ENCODE data around the gene BDH2. TPM values are rescaled to one million over a fixed set of nuclear protein-coding genes. Genes with fewer than 3 reads are reported as not detected.

BDH2 gene
- total and polyA plus RNA-seq, 2 donors = 61.6 to 78.8 TPM

DNA sequence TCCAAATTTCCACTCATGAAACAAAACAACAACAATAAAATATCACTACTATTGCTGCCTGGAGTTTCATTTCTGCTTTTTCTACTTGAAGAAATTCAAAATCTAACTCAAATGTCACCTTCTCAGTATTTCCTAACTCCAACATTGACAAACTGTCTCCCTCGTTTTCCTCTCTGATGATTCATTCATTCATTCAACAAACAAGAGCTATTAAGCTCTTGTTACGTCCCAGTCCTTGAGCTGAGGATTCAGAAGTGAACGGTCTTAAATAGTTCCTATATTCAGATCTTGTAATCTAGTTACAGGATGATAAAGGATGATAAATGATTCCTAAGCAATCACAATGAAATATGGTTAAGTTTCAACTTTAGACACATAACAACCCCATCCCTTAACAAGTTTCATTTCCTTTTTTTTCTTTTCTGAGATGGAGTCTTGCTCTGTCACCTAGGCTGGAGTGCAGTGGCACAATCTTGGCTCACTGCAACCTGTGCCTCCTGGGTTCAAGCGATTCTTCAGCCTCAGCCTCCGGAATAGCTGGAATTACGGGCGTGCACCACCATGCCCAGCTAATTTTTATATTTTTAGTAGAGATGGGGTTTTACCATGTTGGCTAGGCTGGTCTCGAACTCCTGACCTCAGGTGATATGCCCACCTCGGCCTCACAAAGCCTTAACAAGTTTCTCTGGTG is 24.7 kb downstream of the BDH2 start:
- H3K36me3 ChIP-seq (ENCODE audit: insufficient read depth) = no peaks in the 10 kb centered on the region
- peaks cover 1% of the 10 kb centered on the region for H3K4me1 ChIP-seq (ENCODE audit: insufficient read depth)
- 88% methylated on average over 9 of the region's 9 CpGs for WGBS
- H3K4me3 ChIP-seq (ENCODE audit: low read depth, low read length) = no peak overlapping the region
- H3K27ac ChIP-seq (ENCODE audit: low read depth) = no peak overlapping the region
- DNase-seq (ENCODE audit: extremely low spot score) = no peak

DNA sequence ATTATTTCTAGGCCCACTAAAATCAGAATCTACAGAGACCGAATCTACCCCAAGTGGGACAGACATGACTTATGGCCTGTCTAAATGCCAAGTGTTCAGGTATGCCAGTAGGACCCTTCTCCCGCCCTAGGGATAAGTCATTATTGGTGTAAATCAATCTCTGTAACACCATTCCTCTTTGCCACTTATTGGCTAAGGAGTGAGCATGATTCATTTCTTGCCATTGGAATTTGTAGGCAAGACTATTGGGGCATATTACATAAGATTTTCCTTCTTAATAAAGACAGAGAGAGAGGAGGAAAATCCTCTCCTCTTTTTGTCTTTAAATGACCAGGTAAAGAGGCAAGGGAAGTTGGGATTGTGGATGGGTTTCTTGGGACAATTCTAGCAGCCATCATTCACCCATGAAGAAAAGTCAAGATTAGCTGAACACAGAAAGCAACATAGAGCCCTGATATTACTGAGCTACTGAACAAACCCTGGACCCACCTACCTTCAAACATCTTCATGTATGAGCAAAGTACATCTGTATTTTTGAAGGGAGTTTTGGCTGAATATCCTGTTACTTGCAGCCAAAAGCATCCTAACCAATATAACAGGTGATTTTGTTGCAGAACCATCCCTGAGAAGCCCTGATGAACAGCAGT is 25.7 kb downstream of the BDH2 start:
- DNase-seq (ENCODE audit: extremely low spot score) = no peak
- no peaks in the 10 kb centered on the region for H3K36me3 ChIP-seq (ENCODE audit: insufficient read depth)
- H3K27ac ChIP-seq (ENCODE audit: low read depth) = no peak overlapping the region
- 97% methylated on average over 2 of the region's 2 CpGs for WGBS
- peaks cover 1% of the 10 kb centered on the region for H3K4me1 ChIP-seq (ENCODE audit: insufficient read depth)
- no peak overlapping the region for H3K4me3 ChIP-seq (ENCODE audit: low read depth, low read length)

DNA sequence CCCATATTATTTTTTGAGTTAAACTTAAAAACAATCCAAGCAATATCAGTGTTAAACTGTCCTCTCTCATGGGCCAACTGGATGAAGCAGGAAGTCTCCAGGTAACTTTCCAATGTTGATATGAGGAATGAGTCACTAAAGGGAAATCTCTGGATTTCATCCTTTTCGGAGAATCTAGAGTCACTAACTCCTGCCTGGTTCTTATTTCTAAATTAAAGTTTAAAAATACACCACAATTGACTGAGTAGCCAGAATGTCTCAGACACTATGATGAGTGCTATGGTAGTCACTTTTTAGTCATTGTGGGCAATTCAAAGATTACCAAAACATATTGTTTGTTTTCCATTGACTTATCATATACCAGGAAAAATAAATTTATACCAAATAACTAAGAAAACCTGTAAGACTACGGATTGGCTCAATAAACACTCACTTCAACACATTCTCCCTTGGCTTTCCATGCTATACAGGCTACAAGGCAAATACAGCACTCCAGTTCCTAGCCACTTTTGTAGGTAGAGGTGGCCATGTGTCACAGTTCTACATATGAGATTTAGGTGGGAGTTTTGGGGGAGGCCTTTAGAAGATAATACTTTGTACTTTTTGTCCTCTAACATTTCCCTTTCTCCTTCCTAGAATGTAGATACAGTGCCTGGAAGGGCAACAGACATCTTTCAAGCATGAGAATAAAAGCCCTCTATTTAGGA is 31.6 kb downstream of the BDH2 start:
- Histone ChIP-seq H3K36me3 (ENCODE audit: insufficient read depth) (no peaks in the 10 kb centered on the region), H3K27ac (ENCODE audit: low read depth) (no peak overlapping the region), H3K4me3 (ENCODE audit: low read depth, low read length) (no peak overlapping the region), H3K4me1 (ENCODE audit: insufficient read depth) (no peaks in the 10 kb centered on the region)
- 92% methylated on average over 2 of the region's 2 CpGs for WGBS
- no peak for DNase-seq (ENCODE audit: extremely low spot score)

DNA sequence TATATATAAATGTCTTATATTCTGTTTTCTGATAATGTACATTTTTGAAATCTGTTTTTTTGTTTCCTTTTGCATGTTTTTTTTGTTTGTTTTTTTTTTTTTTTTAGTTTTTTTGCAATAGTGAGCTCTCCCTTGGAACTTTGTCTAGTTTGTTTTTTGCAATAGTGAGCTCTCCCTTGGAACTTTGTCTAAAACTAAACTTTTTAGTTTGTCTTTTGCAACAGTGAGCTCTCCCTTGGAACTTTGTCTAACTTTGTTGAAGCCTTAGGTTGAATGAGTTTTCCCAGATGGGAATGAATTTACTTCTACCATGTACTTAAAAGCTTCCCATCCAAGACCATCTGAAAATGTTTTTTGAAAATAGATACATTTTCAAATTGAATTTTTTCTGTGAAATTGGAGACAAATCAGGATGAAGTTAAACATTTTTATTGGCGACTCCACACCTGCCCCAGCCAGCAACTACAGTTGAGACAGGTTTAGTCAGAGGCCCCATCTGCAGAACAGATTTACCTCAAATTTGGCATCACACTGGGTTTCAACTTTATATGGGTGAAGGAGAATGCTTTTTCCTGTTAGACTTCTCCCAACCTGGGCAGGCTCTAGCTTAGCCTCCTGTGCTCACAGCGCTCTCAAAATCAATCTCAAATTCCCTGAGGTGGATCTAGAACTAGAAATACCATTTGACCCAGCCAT is 39.0 kb downstream of the BDH2 start:
- 97% methylated on average over 2 of the region's 2 CpGs for WGBS

DNA sequence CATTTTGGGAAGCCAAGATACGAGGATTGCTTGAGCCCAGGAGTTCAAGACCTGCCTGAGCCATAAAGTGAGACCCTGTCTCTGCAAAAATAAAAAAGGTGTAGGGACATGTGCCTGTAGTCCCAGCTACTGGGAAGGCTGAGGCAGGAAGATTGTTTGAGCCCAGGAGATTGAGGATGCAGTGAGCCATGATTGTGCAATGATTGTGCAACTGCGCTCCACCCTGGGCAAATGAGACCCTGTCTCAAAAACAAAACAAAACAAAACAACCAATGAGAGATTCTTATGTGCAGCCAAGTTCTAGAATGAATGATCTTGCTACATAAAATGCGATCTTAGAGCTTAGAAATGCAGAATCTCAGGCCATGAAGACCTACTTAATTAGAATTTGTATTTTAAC is 45.6 kb downstream of the BDH2 start:
- Histone ChIP-seq H3K4me1 (ENCODE audit: insufficient read depth) (no peaks in the 10 kb centered on the region), H3K36me3 (ENCODE audit: insufficient read depth) (no peaks in the 10 kb centered on the region), H3K27ac (ENCODE audit: low read depth) (no peak overlapping the region), H3K4me3 (ENCODE audit: low read depth, low read length) (no peak overlapping the region)
- DNase-seq (ENCODE audit: extremely low spot score) = no peak
- 97% methylated on average over 3 of the region's 3 CpGs for WGBS

More for the DNA sequence above, 39.0 kb downstream of the BDH2 start:
- Histone ChIP-seq H3K27ac (ENCODE audit: low read depth) (no peak overlapping the region), H3K36me3 (ENCODE audit: insufficient read depth) (no peaks in the 10 kb centered on the region), H3K4me1 (ENCODE audit: insufficient read depth) (no peaks in the 10 kb centered on the region), H3K4me3 (ENCODE audit: low read depth, low read length) (no peak overlapping the region)
- DNase-seq (ENCODE audit: extremely low spot score) = no peak

DNA sequence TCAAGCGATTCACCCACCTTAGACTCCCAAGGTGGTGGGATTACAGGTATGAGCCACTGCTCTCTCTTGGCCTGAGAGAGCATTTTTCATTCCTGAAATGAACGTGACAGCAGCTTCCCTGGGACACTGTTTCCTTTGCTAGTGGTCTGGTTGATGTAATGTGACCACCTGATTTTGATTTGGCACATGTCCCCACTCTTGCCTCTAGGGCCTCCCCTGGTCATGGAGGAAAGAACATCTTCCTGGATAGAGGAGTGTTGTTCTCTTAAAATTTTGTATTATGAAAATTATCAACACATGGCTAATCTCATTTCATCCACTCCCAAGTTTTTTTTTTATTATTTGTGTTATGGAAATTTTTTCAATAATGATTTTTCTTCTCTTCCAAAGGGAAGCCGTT is 46.9 kb downstream of the BDH2 start:
- Histone ChIP-seq H3K27ac (ENCODE audit: low read depth) (no peak overlapping the region), H3K4me3 (ENCODE audit: low read depth, low read length) (no peak overlapping the region), H3K36me3 (ENCODE audit: insufficient read depth) (no peaks in the 10 kb centered on the region), H3K4me1 (ENCODE audit: insufficient read depth) (no peaks in the 10 kb centered on the region)
- WGBS = 88% methylated on average over 3 of the region's 3 CpGs
- DNase-seq (ENCODE audit: extremely low spot score) = no peak

DNA sequence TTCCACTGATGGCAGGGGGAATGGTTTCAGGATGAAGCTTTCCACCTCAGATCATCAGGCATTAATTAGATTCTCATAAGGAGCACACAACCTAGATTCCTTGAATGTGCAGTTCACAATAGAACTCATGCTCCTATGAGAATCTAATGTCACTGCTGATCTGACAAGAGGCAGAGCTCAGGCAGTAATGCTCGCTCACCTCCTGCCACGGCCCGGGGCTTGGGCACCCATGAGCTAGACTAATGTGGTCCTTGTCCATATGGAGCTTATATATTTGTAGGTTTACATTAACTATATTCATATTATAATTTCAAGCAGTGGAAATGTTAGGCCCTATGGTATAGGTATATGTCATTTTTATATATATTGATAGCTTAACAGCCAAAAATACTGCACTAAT is 47.5 kb downstream of the BDH2 start:
- H3K4me3 ChIP-seq (ENCODE audit: low read depth, low read length) = no peak overlapping the region
- WGBS = 94% methylated on average over 3 of the region's 3 CpGs
- no peak overlapping the region for H3K27ac ChIP-seq (ENCODE audit: low read depth)
- no peaks in the 10 kb centered on the region for H3K36me3 ChIP-seq (ENCODE audit: insufficient read depth)
- no peak for DNase-seq (ENCODE audit: extremely low spot score)
- no peaks in the 10 kb centered on the region for H3K4me1 ChIP-seq (ENCODE audit: insufficient read depth)

DNA sequence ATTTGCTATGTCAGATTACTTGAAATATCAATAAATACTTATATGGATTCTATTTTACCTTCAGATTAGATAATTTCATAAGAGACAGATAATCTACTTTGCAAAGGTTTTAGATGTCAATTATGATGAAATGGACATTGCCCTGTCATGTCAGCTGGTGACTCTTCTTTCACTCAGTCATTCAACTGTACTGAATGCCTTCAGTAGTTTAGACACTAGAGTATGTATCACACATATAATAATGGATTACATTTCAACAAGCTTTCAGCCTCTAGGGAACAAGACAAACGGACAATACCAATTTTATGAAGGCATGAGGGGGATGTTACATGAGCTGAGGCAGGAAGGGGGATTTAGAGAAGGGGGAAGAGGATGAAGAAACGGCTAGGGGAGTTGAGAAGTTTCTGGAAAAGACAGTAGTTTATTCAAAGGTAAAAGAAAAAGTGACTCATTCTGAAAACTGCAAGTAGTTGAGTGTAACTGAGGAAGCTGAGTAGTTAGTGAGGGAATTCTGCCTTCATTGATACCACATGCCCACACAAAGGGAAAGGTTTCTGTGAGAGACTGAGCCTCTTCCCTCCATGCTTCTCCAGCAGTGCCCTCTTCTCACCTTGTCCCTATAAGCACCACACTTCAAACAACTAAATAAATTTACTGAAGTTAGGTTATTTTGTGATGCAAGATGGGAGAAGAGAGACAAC is 48.7 kb downstream of the BDH2 start:
- Histone ChIP-seq H3K4me3 (ENCODE audit: low read depth, low read length) (no peak overlapping the region), H3K36me3 (ENCODE audit: insufficient read depth) (no peaks in the 10 kb centered on the region), H3K4me1 (ENCODE audit: insufficient read depth) (no peaks in the 10 kb centered on the region), H3K27ac (ENCODE audit: low read depth) (no peak overlapping the region)
- WGBS = 42% methylated on average over 2 of the region's 2 CpGs
- DNase-seq (ENCODE audit: extremely low spot score) = no peak

DNA sequence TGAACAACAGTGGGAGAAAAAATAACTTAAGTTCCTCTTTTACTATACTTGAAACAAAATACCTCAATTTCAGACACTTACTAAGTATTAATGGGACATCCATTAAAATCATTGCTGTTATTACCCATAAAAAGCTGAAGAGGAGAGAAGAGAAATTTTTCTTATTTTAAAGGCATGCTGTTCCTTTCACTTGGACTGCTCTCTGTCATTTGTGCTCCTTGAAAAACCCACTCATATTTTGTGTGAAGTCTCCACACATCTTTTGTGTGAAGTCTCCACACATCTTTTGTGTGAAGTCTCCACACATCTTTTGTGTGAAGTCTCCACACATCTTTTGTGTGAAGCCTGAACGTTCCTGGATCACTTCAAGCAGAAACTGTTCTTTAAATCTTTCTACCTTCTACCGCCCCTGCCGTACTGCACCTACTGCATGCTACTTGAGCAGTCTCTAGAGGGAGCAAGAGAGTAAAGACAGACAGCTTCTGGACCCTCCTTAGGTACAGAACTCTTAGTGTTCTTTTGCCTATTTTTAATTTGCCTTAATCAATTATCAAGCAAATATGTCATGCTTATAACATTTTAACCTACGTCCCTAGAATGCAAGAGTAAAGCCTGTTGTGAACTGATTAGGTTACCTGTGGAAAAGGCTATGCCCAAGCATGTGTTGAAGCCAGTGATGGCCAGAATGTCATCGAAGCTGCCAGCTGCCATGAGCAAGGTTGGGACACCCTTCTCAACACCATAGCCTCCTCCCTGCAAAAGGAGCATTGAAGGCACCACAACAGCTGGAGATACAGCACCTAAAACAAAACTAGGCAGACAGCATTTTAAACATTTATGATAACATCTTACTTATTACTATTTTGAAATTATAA is 53.0 kb downstream of the BDH2 start:
- DNase-seq (ENCODE audit: extremely low spot score) = no peak
- Histone ChIP-seq H3K36me3 (ENCODE audit: insufficient read depth) (no peaks in the 10 kb centered on the region), H3K4me3 (ENCODE audit: low read depth, low read length) (no peak overlapping the region), H3K4me1 (ENCODE audit: insufficient read depth) (no peaks in the 10 kb centered on the region), H3K27ac (ENCODE audit: low read depth) (no peak overlapping the region)
- WGBS = 49% methylated on average over 5 of the region's 5 CpGs

DNA sequence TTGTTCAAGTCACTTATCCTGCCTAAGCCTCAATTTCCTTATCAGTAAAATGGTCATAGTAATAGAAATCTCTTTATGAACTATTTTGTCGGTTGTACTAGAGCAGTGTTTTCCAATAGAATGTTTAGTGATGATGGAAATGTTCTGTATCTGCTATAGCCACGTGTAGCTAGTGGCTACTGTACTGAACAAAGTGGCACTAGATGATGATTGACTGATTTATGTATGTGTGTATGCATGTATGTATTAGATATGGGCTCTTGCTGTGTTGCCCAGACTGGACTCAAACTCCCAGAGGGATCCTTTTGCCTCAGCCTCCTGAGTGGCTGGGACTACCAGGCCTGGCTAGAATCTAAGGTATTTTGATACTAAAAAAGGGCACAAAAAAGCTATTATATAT is 55.5 kb downstream of the BDH2 start:
- WGBS = 86% methylated on average over 2 of the region's 2 CpGs
- H3K36me3 ChIP-seq (ENCODE audit: insufficient read depth) = no peaks in the 10 kb centered on the region
- H3K27ac ChIP-seq (ENCODE audit: low read depth) = no peak overlapping the region

DNA sequence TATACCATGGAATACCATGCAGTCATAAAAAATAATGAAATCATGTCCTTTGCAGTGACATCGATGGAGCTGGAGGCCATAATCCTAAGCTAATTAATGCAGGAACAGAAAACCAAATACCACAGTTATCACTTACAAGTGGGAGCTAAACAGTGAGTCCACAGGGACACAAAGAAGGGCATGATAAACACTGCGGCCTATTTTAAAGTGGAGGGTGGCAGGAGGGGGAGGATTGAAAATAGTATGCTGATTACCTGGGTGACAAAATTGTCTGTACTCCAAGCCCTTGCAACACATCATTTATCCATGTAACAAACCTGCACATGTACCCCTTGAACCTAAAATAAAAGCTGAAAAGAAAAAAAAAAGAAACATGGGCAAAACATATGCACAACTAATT is 63.5 kb downstream of the BDH2 start:
- DNase-seq (ENCODE audit: extremely low spot score) = no peak
- H3K4me3 ChIP-seq (ENCODE audit: low read depth, low read length) = no peak overlapping the region
- 99% methylated on average over 2 of the region's 2 CpGs for WGBS

More for the DNA sequence above, 55.5 kb downstream of the BDH2 start:
- H3K4me1 ChIP-seq (ENCODE audit: insufficient read depth) = no peaks in the 10 kb centered on the region
- DNase-seq (ENCODE audit: extremely low spot score) = no peak
- no peak overlapping the region for H3K4me3 ChIP-seq (ENCODE audit: low read depth, low read length)

DNA sequence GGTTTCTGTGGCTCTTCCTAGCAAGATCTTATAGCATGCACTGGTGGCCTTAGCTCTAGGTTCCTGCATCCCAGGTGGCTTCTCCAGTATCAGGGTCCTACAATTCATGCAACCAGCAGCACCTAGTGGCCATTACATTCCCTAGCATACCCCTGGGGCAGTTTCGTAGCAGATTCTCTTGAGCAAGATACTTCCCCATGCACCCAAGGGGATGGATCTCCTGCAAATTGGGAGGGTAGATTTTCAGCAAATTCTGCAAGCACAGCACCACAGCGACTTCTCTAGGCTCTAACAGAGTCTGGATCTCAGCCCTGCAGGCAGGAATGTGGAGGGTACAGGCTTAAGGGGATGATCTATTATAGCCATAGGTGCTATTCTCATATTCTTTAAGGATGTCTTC is 67.1 kb downstream of the BDH2 start:
- 63% methylated on average over 2 of the region's 2 CpGs for WGBS
- Histone ChIP-seq H3K4me3 (ENCODE audit: low read depth, low read length) (no peak overlapping the region), H3K27ac (ENCODE audit: low read depth) (no peak overlapping the region), H3K36me3 (ENCODE audit: insufficient read depth) (no peaks in the 10 kb centered on the region), H3K4me1 (ENCODE audit: insufficient read depth) (no peaks in the 10 kb centered on the region)
- DNase-seq (ENCODE audit: extremely low spot score) = no peak

More for the DNA sequence above, 63.5 kb downstream of the BDH2 start:
- Histone ChIP-seq H3K27ac (ENCODE audit: low read depth) (no peak overlapping the region), H3K36me3 (ENCODE audit: insufficient read depth) (no peaks in the 10 kb centered on the region), H3K4me1 (ENCODE audit: insufficient read depth) (no peaks in the 10 kb centered on the region)
